Transverse colon (tissue), 4 donors: ENCODE data around the gene CPSF4.

ENCODE experiments used
- CTCF ChIP-seq, 5 experiments: fragments of 200-600 bp in 3 of 5; fragments of 450-650 bp in 2 of 5; sonication (generic) in 3 of 5; IDR thresholded peaks; 1 replicate in 2 of 5; 2 replicates in 3 of 5; pipeline ENCODE4 v1.5.1; 2016 to 2017; ENCODE audit warnings: antibody characterized with exemption in 5 of 5, inconsistent platforms in 3 of 5, mild to moderate bottlenecking in 2 of 5, moderate library complexity in 1 of 5
- POLR2AphosphoS5 ChIP-seq, 3 donors: sonication (generic); formaldehyde crosslinking; IDR thresholded peaks; one replicate each; pipeline ENCODE4 v1.6.1; 2016; ENCODE audit warnings: antibody characterized with exemption in 3 of 3

GRCh38 chr7:99409192-99409572 is 29.6 kb upstream of the CPSF4 start:
- TF ChIP-seq CTCF (IDR thresholded peaks at IDR 0.05): no peak
- no peak for TF ChIP-seq POLR2AphosphoS5 (IDR thresholded peaks at IDR 0.05)
